OCI-LY3 (cell line): ENCODE measurements around the gene RBM20.

Experiments
- CTCF ChIP-seq: fragments of 200-600, 300-600 bp; sonication (generic); IDR thresholded peaks from 2 replicates; pipeline ENCODE4 v1.5.1; 2014; ENCODE audit warnings: antibody characterized with exemption, low read length, low read depth
- EZH2phosphoT487 ChIP-seq: fragments of 200-600 bp; shearing (Covaris generic); IDR thresholded peaks from 2 replicates; pipeline ENCODE4 v1.6.1; 2018; ENCODE audit warnings: antibody characterized with exemption, mixed run types, low read depth

- TF ChIP-seq CTCF (no peak), EZH2phosphoT487 (no peak)
Observed at GRCh38 chr10:110833941-110834628, 189.9 kb downstream of the RBM20 start.
